Measurements from ENCODE around the gene OR56A3.
"Not testable (repeated sequence)": the region's sequence is repeated elsewhere in the genome, so short reads cannot be mapped to it uniquely, and the experiment has no call there.

Gene OR56A3, protein sequence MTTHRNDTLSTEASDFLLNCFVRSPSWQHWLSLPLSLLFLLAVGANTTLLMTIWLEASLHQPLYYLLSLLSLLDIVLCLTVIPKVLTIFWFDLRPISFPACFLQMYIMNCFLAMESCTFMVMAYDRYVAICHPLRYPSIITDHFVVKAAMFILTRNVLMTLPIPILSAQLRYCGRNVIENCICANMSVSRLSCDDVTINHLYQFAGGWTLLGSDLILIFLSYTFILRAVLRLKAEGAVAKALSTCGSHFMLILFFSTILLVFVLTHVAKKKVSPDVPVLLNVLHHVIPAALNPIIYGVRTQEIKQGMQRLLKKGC

DNA sequence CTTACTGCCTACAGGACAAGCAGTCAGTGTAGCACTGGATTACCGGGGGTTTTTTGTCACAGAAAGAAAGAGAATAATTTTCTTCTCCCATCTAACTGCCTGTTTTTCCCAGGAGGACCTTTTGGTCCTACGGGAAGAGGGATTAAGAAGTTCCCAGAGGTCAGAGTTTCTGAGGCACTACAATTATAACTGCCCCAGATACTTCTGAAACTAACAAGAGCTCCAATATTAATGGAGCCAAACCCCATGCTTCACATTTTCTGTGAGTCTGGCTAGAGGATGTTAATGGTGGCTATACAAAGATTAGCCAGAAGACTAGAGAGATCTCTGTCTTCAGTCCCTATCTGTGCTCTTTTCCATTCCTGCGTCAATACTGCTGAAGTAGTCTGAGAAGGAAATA, at the start of gene OR56A3:
Gene OR56A3 (plus strand): TSS at position 301 of the 400 bp plus-strand sequence. CDS start 5,096 bp downstream, outside the sequence.
- DNase-seq, result no peak

DNA sequence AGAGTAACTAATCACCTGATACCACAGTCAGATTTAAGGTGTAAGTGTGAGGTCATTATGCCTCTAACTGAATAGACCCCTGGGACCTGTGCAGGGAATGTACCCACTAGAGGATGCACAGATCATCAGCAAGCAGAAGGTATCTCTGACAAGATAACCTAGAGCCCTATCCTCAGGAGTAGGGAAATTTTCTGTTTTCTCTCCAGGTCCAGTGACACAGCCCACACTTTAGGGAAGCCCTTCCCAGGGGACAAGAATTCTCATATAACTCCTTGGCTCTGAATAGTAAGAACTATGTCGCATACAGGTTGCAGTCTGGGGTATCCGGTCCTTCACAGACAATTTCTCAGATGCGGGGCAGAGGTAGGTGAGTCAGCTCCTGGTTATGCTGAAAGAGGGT, 49.1 kb upstream of the OR56A3 start, which contains the start of gene OR52E5:
Gene OR52E5 (plus strand): TSS at position 301 of the 400 bp plus-strand sequence. CDS start 7,569 bp downstream, outside the sequence.
- no peak for DNase-seq

DNA sequence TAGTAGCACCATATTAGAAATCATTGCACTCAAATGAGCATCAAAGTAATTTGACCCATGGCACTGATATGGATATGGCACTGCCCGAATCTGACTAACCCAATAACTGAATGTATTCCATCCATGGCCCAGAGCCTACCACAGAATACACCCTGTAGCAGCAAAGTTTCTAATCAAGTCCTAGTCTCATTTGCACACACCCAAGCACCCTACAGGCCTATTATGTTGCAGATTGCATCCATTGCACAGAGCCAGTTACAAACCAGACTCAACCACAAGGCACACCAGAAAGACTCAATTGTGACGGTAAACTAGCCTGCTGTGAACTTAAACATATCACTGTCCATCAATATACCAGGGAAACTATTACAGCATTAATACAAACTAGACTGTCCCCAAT, 42.5 kb upstream of the OR56A3 start:
- no peak for DNase-seq

DNA sequence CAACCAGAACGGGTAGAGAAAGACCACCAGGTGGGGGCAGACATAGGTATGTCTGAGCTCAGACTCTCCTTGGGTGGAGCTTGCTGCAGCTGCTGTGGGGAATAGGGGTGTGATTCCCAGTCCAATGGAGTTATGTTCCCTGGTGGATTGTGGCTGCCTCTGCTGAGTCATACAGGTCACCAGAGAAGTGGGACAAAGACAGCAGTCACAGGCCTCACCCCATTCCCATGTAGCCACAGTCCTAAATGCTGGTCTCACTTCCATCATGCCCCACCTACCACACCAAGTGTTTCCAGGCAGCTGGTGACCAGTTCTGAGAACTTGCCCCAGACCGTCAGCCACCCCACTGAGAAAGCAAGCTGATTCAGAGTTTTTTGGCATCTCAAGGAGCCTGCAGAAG, 31.5 kb upstream of the OR56A3 start:
- no peak for DNase-seq

DNA sequence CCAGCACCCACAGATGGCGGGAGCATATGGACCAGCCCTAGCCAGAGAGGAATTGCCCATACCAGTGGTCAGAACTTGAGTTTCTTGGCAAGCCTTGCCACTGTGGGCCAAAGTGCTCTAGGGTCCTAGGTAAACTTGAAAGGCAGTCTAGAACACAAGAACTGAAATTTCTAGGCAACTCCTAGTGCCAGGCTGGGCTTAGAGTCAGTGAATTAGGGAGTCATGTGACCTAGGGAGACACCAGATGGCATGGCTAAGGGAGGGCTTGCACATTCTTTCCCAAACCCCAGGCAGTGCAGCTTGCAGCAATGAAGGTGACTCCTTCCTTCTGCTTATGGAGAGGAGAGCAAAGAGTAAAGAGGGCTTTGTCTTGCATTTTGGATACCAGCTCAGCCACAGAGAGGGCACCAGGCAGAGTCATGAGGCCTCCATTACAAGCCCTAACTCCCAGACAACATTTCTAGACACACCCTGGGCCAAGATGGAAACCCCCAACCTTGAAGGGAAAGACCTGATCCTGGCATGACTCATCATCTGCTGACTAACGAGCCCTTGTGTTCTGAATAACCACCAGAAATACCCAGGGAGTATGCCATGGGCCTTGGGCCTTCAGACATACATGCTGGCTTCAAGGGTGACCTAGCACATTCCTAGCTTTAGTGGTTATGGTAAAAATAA, 19.2 kb upstream of the OR56A3 start:
- DNase-seq, result no peak

DNA sequence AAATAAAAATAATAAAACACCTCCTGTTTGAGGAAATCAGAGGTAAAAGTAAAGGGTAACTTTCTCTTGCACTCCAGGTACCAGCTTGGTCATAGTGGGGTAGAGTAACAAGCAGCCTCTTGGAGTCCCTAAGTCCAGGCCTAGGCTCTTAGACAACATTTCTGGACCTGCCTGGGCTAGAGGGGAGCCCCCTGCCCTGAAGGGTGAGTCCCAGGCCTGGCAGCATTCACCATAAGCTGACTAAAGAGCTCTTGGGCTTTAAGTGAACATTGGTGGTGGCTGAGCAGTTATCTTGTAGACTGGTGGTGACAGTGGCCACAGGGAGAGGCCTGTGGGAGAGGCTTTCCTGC, 18.6 kb upstream of the OR56A3 start:
- no peak for DNase-seq

DNA sequence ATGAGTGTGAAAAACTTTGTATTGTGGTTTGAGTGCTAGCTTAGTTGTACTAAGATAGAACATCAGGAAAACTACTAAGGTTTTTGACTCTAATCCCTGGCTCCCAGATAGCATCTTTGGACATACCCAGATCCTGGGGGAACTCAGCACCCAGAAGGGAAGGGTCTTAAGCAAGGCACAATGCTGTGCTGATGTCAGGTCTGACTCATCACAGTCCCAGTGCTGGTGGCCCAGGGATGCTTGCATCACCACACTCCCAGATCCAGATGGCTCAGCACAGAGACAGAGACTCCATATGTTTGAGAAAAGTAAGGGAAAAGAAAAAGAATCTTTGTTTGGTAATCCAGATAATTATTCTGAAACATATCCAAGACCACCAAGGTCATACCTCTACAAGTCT, 18.3 kb upstream of the OR56A3 start:
- no peak for DNase-seq

DNA sequence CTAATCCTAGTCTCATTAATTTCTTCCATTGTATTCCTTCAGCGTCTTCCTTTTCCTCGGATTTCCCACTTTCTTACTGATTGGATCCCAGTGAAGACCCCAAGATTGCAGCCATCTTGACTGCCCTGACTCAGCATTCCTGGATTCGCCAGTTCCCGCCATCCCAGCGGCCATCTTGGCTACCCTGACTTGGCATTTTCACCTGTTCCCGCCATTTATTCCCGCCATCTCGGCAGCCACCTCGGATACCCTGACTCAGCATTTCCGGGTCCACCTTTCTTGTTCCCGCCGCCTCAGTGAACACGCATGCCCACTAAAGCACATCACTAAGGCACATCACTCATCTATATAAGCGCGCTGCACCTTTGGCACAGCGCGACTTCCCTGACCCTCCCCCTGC, 13.8 kb upstream of the OR56A3 start:
- no peak for DNase-seq

DNA sequence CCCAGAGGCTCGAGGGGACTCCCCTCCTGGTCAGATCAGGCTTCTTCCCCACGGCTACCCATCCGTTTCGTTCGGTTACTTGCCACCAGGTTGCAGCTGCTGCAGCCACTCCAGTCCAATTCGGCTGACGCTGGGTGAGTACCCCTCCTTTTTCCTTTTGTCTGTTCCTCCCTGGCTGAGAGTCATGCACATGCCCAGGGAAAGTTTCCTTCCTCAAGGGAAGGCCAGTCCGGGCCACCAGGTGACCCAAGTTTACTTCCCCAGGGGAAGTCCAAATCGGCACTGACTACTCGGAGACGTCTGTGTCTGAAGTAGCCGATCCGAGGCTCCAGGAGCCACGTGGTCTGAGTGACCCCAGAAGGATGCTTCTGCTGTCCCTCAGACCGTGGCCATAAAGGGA, 13.2 kb upstream of the OR56A3 start:
- DNase-seq, result no peak

DNA sequence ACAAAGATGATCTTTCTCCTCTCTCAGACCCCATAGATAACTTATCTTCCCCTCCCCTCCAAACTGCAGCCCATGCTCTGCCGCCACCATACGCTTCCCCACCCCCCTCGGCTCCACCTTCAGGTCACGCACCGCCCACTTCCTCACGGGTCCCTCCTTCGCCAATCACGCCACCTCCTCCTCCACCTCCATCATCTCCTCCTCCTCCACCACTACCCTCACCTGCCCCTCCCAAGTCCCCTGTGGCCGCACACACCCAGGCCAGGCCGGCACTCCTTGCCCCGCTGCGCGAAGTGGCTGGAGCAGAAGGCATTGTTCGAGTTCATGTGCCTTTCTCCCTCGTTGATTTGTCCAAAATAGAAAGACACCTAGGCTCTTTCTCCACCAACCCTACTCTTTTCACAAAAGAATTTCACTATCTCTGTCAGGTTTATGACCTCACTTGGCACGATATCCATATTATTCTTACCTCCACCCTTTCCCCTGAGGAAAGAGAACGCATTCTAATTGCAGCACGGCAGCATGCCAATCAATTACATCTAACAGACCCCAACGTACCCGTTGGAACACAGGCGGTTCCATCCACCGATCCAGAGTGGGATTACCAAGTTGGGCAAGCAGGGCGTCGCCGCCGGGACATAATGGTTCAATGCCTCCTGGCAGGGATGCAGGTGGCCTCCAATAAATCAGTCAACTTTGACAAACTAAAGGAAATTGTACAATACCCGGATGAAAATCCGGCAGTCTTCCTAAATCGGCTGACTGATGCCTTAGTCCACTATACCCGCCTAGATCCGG, 12.3 kb upstream of the OR56A3 start:
- DNase-seq, result no peak

DNA sequence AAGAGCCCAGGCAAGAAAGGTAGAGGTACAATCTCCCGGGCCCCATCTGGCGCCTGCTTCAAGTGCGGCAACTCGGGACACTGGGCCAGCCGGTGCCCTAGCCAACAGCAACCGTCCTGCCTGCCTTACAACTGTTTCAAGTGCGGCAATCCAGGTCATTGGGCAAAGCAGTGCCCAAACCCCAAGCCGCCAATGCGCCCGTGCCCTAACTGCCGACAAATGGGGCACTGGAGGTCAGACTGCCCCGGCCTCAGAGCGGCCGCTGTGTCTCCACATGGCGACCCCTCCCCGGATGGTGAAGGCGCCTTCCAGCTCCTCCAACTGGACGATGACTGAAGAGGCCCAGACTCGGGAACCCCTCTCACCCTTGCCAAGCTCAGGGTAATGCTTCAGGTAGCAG, 11.4 kb upstream of the OR56A3 start:
- no peak for DNase-seq

DNA sequence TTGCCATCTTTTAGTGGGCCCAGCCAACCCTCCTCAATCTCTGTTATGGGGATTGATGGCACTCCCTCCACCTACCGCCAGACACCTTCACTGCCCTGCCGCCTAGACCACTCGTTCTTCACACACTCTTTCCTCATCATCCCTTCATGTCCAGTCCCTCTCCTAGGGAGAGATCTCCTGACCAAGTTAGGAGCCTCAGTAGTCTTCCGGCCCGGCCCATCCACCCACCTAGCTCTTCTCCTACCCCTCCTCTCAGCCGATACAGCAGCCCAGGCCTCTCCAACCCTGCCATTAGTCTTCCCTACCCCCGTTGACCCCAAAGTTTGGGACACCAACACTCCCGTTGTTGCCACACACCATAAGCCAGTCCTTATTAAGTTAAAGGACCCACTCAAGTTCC, 11.0 kb upstream of the OR56A3 start:
- no peak for DNase-seq

DNA sequence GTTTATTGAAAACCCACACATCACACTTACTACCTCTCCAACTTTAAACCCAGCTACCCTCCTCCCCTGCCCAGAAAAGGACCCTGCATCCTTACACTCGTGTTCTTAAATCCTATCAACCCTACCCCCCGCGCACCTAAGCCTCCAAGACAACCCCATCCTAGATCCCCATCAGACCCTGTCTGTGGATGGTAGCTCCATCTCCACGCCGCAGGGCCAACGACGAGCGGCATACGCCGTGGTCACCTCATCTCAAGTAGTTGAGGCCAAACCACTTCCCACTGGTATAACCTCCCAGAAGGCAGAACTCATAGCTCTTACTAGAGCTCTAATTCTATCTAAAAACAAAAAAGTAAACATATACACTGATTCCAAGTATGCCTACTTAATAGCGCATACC, 9.4 kb upstream of the OR56A3 start:
- DNase-seq, result no peak

DNA sequence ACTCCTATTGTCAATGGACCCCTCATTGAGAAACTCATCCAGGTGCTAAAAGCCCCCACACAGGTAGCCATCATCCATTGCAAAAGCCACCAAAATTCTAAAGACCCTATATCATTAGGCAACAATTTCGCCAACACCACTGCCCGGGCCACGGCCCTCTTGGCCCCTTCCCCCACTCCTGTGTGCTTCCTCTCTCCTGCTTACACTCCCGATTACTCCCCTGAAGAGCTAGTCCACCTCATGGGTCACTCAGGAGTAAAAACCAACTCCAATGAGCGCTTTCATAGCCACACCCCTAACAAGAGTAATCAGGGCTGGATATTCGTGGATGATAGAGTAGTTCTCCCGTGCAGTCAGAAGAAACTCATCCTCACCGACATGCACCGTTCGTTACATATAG, 8.9 kb upstream of the OR56A3 start:
- no peak for DNase-seq

DNA sequence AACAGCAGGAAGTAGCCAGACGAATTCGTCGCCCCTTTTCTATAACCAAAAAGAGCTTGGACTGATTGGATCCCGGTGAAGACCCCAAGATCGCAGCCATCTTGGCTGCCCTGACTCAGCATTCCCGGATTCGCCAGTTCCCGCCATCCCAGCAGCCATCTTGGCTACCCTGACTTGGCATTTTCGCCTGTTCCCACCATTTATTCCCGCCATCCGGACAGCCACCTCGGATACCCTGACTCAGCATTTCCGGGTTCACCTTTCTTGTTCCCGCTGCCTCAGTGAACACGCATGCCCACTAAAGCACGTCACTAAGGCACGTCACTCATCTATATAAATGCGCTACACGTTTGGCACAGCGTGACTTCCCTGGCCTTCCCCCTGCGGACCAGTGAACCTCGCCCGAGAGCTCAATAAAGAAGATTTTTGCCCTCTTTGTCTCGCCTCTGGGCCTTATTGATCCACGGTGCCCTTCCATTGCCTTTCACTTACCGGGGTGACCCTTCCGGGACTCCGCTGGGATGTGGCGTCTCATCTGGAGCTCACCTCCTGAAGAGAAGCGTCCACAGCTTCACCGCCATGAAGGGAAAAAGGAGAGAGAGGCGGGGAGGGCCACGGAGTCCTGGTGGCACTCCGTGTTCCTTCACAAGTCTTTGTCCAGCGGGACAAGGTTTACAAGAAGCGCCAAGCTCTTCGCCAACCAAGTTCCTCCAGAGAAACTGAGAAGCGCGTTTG, 4.0 kb upstream of the OR56A3 start:
- DNase-seq, result no peak

DNA sequence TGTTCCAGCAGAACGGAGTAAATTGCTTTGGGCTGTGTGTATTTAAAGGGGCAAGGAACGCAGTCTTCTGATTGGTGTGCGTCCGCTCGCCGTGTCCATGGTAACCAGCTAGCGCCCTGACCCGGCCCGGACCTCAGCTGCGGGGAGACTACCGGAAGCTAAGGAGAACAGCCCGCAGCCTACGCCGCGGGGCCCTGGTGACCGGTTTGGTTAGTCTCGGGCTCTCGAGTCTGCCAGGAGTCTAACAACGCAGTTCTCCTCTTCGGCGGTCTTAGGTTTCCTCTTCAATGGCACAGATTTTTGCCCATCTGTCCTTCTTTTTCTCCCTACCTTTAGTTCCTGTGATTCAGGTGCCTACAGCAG, 3.5 kb upstream of the OR56A3 start:
- DNase-seq, result no peak

DNA sequence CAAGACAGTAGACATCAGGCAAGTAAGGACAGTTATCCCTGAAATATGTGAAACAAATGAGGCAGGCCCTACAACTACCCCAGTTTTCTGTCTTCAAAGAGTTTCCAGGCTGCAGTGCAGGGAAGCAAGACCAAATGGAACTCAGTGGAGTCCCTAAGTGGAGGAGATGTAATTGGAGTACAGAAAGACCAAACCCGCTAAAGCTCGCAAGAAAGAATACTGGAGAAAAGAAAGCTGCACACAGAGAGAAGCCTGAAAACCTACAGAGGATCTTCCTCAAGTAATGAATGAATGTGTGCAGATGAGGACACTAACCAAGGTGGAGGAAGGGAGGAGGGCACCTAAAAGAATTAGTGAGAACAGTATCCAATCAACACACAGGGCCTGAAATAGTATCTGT, 1.3 kb upstream of the OR56A3 start:
- DNase-seq, result no peak

DNA sequence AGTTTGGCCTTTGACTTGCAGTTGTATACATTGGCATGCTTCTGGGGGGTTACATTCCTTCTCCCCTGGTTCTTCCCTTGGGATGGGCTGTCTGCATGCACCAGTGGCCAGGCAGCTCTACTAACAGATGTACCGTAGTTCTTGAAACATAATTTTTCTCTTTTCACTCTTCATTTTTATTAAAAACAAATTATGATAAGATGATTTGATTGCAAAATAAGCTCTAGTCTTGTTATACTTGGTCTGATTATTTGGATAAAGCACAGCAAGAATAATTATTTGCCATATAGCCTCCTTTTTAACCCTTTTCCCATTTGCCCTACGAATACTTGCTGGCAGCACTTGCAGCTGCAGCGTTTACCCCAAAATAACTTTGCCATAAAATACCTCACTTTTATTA, 13.5 kb downstream of the OR56A3 start:
- DNase-seq, result no peak

DNA sequence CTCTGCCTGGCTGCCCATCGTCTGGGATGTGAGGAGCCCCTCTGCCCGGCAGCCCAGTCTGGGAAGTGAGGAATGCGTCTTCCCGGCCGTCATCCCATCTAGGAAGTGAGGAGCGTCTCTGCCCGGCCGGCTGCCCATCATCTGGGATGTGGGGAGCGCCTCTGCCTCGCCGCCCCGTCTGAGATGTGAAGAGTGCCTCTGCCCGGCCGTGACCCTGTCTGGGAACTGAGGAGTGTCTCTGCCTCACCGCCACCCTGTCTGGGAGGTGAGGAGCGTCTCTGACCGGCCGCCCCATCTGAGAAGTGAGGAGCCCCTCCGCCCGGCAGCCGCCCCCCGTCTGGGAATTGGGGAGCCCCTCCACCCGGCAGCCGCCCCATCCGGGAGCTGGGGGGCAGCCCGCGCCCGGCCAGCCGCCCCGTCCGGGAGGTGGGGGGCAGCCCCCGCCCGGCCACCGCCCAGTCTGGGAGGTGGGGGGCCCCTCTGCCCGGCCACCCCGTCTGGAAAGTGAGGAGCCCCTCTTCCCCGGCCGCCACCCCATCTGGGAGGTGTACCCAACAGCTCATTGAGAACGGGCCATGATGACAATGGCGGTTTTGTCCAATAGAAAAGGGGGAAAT, 18.8 kb downstream of the OR56A3 start:
- DNase-seq, result not testable (repeated sequence)

DNA sequence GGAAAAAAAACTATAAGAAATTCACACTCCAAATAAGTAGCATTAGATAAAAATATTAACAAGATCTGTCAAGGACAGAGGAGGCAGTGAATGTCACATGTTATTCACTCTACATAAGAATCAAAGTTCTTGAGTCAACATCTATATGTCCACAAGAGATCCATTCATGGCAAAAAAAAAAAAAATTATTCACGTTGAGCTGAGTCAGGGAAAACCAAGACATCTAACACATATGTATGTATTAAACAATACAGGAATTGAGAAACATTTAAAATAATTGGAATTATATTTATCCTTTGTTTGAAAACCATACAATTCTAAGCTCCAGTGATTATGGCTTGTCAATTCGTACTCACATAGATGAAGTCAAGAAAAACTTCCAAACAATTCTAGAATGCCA, 24.9 kb downstream of the OR56A3 start:
- no peak for DNase-seq

DNA sequence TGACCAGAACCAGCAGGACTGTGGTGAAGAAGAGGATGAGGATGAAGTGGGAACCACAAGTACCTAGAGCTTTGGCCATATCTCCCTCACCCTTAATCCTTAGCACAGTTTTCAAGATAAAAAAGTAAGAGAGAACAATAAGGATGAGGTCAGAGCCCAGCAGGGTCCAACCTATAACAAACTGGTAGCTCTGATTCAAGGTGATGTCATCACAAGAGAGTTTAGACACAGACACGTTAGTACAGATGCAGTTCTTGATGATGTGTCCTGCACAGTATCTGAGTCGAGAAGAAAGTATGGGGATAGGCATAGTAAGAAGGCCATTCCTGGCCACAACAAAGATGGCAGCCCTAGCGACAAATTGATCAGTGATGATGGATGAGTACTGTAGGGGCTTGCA, 25.7 kb downstream of the OR56A3 start:
- no peak for DNase-seq

DNA sequence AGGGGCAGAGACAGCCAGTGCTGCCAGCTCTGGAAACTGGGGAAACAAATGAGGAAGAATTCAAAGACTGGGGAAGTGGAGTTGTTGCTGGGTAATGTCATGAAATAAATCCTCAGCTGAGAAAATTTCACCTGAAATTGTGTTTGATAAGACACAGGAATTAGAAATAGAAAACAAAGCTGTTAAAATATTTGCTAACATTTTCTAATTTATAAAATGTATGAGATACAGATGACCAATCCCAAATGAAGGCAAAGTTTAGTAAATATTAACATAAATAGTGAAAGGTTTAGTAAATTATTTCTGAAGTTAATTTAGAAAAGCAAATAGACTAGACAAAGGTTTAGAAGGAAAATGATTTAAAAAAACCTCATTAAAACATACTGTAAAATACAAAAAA, 26.3 kb downstream of the OR56A3 start, which contains the start of gene OR56A5:
Gene OR56A5 (minus strand): TSS at position 101 of the 400 bp plus-strand sequence. CDS start 0 bp downstream, at position 101.
- no peak for DNase-seq

DNA sequence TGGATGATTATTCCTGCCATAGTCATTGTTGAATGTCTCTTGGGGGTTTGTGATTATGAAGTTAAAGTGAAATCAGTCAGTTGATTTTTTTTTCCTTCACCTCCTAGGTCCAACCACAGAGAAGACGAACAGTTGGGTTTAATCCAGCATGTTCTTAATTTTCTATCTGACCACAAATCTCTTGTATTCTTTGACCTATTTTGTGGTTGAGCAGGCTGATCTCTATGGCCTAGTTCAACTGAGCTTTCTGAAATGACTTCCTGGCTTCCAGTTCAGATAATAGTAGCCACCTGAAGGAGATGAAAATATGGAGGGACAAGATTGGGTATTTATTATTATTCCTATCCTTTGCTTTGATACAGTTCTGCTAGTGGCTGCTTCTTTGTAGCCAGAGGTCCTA, 31.5 kb downstream of the OR56A3 start:
- no peak for DNase-seq

Data from KG1 (cell line).